Smooth muscle cell (in vitro differentiated cells): ENCODE data around the gene AK6. TPM values are rescaled to one million over a fixed set of nuclear protein-coding genes. Genes with fewer than 3 reads are reported as not detected.

Experiments used
- DNase-seq: peaks from one replicate; lab custom pipeline; 2025; ENCODE audit not compliant: unreplicated experiment; lab: John Stamatoyannopoulos, UW
- H2AFZ ChIP-seq: fragments of 200-600 bp; sonication (generic); 2 replicates; pipeline ENCODE4 v1.6.0; 2016; ENCODE audit warnings: antibody characterized with exemption, low read depth, mild to moderate bottlenecking
- H3F3A ChIP-seq: fragments of 200-600 bp; sonication (generic); 2 replicates; pipeline ENCODE4 v1.6.0; 2017; ENCODE audit warnings: antibody characterized with exemption, low read depth
- H3K27ac ChIP-seq: fragments of 200-600 bp; sonication (generic); 2 replicates; pipeline ENCODE4 v1.5.1; 2016; ENCODE audit warnings: low read depth, mild to moderate bottlenecking
- H3K27me3 ChIP-seq: fragments of 200-600 bp; sonication (generic); 2 replicates; pipeline ENCODE4 v1.6.1; 2016; ENCODE audit warnings: low read depth, mild to moderate bottlenecking
- H3K36me3 ChIP-seq: fragments of 200-600 bp; sonication (generic); 2 replicates; pipeline ENCODE4 v1.5.1; 2016; ENCODE audit warnings: low read depth
- H3K4me1 ChIP-seq: fragments of 200-600 bp; sonication (generic); 2 replicates; pipeline ENCODE4 v1.5.1; 2016; ENCODE audit warnings: low read depth
- H3K4me2 ChIP-seq: fragments of 200-600 bp; sonication (generic); 2 replicates; pipeline ENCODE4 v1.6.0; 2016; ENCODE audit warnings: mild to moderate bottlenecking
- H3K4me3 ChIP-seq: fragments of 200-600 bp; sonication (generic); 2 replicates; pipeline ENCODE4 v1.5.1; 2016; ENCODE audit warnings: mild to moderate bottlenecking
- H3K79me2 ChIP-seq: fragments of 200-600 bp; sonication (generic); 2 replicates; pipeline ENCODE4 v1.6.0; 2016; ENCODE audit warnings: low read depth, mild to moderate bottlenecking
- H3K9ac ChIP-seq: fragments of 200-600 bp; sonication (generic); 2 replicates; pipeline ENCODE4 v1.6.0; 2016; ENCODE audit warnings: low read depth
- H3K9me3 ChIP-seq: fragments of 200-600 bp; sonication (generic); replicated peaks from 2 replicates; pipeline ENCODE4 v1.5.1; 2016; ENCODE audit warnings: low read depth
- H4K20me1 ChIP-seq: fragments of 200-600 bp; sonication (generic); 2 replicates; pipeline ENCODE4 v1.6.0; 2016; ENCODE audit warnings: low read depth
- WGBS: methylation state at CpG from one replicate; pipeline ENCODE4 v1.1.7; 2016; ENCODE audit warnings: low lambda C conversion rate; 5-methylcytosine and 5-hydroxymethylcytosine counted together
- polyA plus RNA-seq: library from polyadenylated mRNA; unstranded; fragments of >200 nt; fragmentation: Nextera tagmentation; extraction: Ambion mirVana; gene quantifications from 2 replicates; pipeline ENCODE4 v1.2.1, GENCODE V29; 2016
- total RNA-seq: library from RNA; depleted of rRNA; stranded (reverse); fragments of >200 nt; gene quantifications from 2 replicates; pipeline ENCODE4 v1.2.3, GENCODE V29; 2014
- TF ChIP-seq, protein P1 (sequence below): fragments of 200-600 bp; sonication (generic); IDR thresholded peaks from 2 replicates; pipeline ENCODE4 v1.5.1; 2017; ENCODE audit warnings: borderline replicate concordance, mild to moderate bottlenecking, antibody characterized with exemption; ENCODE audit not compliant: insufficient read depth, poor library complexity, severe bottlenecking

Gene AK6
- total and polyA plus RNA-seq, 2 experiments from 2014 or later: 48.7 to 95.1 TPM

DNA sequence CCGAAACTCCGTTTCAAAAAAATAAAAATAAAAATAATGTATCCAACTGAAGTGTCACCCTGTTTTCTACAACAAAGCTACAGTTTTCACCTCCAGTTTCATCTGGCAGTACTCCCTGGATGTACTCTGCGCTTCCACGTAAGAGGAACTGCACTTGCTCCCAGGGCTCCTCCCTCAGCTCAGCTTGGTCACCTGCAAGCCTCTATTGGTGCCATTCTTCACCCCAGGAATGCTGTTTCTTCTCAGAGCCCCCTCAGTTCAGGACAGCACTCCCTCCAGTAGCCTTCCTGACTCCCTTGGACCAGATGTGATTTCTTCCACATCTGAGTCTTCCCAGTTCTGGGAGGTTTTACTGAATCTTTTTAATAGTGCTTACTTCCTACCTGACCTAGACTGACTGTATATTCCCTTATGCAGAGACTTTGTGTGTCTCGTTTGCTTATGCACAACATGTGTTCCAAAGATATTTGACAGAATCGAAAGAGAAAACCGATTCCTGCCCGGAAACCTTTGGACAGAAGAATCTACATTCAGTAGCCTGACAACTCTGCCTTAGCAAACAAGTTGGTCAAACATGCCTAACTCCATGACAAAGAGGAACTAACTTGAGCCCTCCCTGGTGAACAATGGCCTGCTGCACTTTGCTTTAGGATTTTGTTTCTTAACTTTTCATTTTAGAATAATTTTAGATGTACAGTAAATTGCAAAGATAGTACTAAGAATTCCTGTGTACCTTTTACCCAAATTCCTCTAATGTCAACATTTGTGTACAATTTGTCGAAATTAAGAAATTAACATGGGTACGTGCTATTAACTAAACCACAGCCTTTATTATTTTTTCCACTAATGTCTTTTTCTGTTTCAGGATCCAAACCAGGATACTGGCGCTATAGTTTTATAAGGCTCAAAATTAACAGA, 37.5 kb downstream of the AK6 start:
- no peaks in the 10 kb centered on the region for H3K27me3 ChIP-seq
- no peaks in the 10 kb centered on the region for H3K4me1 ChIP-seq
- no peak for DNase-seq
- no peaks in the 10 kb centered on the region for H3F3A ChIP-seq
- no peak overlapping the region for H2AFZ ChIP-seq
- no peaks in the 10 kb centered on the region for H3K36me3 ChIP-seq
- WGBS: 91% methylated on average over 11 of the region's 11 CpGs
- H3K4me3 ChIP-seq: peak overlapping the region; percentile 24
- H3K9ac ChIP-seq: no peak overlapping the region
- TF ChIP-seq, protein P1, sequence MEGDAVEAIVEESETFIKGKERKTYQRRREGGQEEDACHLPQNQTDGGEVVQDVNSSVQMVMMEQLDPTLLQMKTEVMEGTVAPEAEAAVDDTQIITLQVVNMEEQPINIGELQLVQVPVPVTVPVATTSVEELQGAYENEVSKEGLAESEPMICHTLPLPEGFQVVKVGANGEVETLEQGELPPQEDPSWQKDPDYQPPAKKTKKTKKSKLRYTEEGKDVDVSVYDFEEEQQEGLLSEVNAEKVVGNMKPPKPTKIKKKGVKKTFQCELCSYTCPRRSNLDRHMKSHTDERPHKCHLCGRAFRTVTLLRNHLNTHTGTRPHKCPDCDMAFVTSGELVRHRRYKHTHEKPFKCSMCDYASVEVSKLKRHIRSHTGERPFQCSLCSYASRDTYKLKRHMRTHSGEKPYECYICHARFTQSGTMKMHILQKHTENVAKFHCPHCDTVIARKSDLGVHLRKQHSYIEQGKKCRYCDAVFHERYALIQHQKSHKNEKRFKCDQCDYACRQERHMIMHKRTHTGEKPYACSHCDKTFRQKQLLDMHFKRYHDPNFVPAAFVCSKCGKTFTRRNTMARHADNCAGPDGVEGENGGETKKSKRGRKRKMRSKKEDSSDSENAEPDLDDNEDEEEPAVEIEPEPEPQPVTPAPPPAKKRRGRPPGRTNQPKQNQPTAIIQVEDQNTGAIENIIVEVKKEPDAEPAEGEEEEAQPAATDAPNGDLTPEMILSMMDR: no peak
- no peak overlapping the region for H3K27ac ChIP-seq
- no peaks in the 10 kb centered on the region for H4K20me1 ChIP-seq
- H3K79me2 ChIP-seq: no peaks in the 10 kb centered on the region
- no peak overlapping the region for H3K4me2 ChIP-seq
- no peaks in the 10 kb centered on the region for H3K9me3 ChIP-seq

DNA sequence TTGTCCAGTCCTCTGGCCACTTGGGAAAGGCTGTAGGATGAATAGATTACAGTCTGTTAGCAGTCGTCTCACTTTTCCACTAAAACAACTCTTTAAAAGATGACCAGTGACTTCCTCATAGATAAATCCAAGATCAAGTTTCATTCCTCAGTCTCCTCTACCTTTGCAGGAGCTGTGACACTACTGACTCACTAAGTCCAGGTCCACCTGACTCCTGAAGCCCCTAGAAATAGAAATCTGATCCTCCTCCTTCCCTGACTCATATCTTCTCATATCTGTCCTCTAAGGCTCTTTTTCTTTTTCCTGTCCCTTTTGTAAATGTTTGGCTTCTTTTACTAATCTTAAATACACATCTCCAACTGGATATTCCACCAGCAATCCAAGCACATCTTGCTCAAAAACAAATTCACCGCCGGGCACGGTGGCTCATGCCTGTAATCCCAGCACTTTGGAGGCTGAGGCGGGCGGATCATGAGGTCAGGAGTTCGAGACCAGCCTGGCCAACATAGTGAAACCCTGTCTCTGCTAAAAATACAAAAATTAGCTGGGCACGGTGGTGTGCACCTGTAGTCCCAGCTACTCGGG, 39.3 kb downstream of the AK6 start:
- TF ChIP-seq, protein P1: no peak
- Histone ChIP-seq H3F3A (no peaks in the 10 kb centered on the region), H3K9ac (no peak overlapping the region), H3K4me3 (no peak overlapping the region), H3K36me3 (no peaks in the 10 kb centered on the region), H3K27me3 (no peaks in the 10 kb centered on the region), H3K27ac (no peak overlapping the region), H3K9me3 (no peaks in the 10 kb centered on the region), H3K4me2 (no peak overlapping the region), H2AFZ (no peak overlapping the region), H3K4me1 (no peaks in the 10 kb centered on the region), H4K20me1 (no peaks in the 10 kb centered on the region), H3K79me2 (no peaks in the 10 kb centered on the region)
- 93% methylated on average over 9 of the region's 9 CpGs for WGBS
- DNase-seq: no peak

DNA sequence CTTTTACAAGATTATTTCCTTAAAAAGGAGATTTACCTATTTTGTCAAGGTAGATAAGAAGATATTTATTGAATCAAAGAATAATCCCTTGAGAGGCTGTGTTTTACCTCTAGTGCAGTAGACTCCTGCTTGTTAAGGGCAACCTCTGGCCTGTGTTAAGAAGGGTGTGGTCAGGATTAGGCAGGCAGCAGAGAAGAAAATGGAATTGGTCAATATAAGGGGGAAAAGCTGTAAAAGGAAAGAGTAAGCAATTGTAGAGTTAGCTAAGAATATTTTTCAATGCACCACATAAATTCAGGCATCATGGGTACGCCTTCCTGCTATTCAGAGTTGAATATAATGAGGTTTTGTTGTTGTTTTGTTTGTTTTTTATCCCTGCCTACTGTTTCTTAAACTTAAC, 43.0 kb downstream of the AK6 start:
- H3K27ac ChIP-seq: no peak overlapping the region
- H3K36me3 ChIP-seq: no peaks in the 10 kb centered on the region
- no peak overlapping the region for H3K9ac ChIP-seq
- no peak overlapping the region for H3K4me2 ChIP-seq
- no peaks in the 10 kb centered on the region for H3K27me3 ChIP-seq
- H2AFZ ChIP-seq: no peak overlapping the region
- 100% methylated on average over 1 of the region's 1 CpG for WGBS
- no peak overlapping the region for H3K4me3 ChIP-seq
- H3K4me1 ChIP-seq: no peaks in the 10 kb centered on the region
- TF ChIP-seq, protein P1: no peak
- no peaks in the 10 kb centered on the region for H3K9me3 ChIP-seq
- H4K20me1 ChIP-seq: no peaks in the 10 kb centered on the region
- no peaks in the 10 kb centered on the region for H3K79me2 ChIP-seq
- DNase-seq: no peak
- H3F3A ChIP-seq: no peaks in the 10 kb centered on the region
